C4-2B (cell line): ENCODE data around the gene ATXN2.

Experiments used
- H3K27ac ChIP-seq: fragments of 450-650 bp; 2 replicates; pipeline ENCODE4 v1.5.1; 2017
- CTCF ChIP-seq: fragments of 450-650 bp; conservative IDR thresholded peaks from 2 replicates; pipeline ENCODE4 v1.5.1; 2017; ENCODE audit warnings: mild to moderate bottlenecking
- ZFX ChIP-seq: fragments of 450-650 bp; IDR thresholded peaks from 2 replicates; pipeline ENCODE4 v1.6.1; 2017

ATXN2 gene

GRCh38 chr12:111578276-111578970, 20.7 kb downstream of the ATXN2 start:
- TF ChIP-seq ZFX (no peak), CTCF (no peak)
- H3K27ac ChIP-seq: no peak overlapping the region

GRCh38 chr12:111574797-111575443, 24.2 kb downstream of the ATXN2 start:
- TF ChIP-seq CTCF: no peak
- no peak for TF ChIP-seq ZFX
- H3K27ac ChIP-seq: no peak overlapping the region

GRCh38 chr12:111573476-111573875, 25.6 kb downstream of the ATXN2 start:
- TF ChIP-seq CTCF (no peak), ZFX (no peak)
- H3K27ac ChIP-seq: no peak overlapping the region

DNA sequence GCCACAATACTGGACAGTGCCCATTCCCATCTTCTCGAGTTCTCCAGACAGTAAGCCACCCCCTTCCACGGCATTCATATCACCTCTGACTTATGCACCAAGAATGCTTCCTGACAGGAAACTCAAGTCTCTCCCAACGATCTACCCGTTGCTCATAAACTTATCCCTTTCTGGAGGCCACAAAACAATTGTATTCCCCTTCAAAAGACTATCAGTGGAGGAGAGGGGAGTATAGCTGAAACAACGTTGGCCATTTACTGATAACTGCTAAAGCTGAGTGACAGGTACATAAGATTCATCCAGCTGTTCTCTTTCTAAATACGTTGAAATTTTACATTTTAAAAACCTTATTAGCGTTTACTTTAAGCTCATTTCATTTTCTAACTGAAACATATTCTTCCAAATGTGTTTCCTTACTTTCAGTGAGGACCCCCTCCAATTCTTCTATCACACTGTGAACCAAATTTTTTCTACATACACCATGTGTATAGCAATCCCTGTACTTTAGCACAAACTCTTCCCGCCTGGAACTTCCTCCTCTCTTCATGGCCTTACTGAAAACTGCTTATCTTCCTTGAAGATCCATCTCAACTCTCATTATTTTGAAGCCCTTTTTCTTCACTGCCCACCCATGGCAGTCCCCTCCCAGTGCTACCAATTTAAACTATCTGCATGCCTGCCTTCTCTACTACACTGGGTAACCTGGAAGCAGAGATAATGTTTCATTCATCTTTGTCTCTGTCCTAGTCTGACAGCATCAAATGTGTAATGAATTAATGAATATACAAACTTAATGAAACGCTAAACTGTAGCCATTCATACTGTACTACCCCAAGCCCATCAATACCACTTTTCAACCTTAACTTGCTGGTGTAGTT, 28.8 kb downstream of the ATXN2 start:
- H3K27ac ChIP-seq: no peak overlapping the region
- TF ChIP-seq CTCF (no peak), ZFX (no peak)

- no peak overlapping the region for H3K27ac ChIP-seq
- TF ChIP-seq ZFX: no peak
Measured at GRCh38 chr12:111569363-111570083, 29.6 kb downstream of the ATXN2 start.

DNA sequence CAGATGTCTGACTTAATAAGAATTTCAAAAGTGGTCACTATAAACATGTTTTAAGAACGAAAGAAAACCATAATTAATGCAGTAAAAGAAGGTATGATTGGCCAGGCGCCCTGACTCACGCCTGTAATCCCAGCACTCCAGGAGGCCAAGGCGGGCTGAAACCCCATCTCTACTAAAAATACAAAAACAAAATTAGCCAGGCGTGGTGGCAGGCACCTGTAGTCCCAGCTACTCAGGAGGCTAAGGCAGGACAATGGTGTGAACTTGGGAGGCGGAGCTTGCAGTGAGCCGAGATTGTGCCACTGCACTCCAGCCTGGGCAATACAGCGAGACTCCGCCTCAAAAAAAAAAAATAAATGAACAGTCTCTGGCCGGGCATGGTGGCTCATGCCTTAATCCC, 38.3 kb downstream of the ATXN2 start:
- peak overlapping the region; percentile 2; the same call in 1 of the 2 replicates for H3K27ac ChIP-seq

GRCh38 chr12:111558107-111558376, 41.1 kb downstream of the ATXN2 start:
- H3K27ac ChIP-seq: no peak overlapping the region
- TF ChIP-seq CTCF (no peak), ZFX (no peak)
